Measurements from ENCODE around the gene PLSCR1. TPM values are rescaled to one million over a fixed set of nuclear protein-coding genes. Genes with fewer than 3 reads are reported as not detected.
"Not testable (repeated sequence)": the region's sequence is repeated elsewhere in the genome, so short reads cannot be mapped to it uniquely, and the experiment has no call there.

PLSCR1 gene
- total RNA-seq, 2 experiments from 2014 or later = 137 to 146 TPM

GRCh38 chr3:146523531-146523930 lies 20.9 kb downstream of the PLSCR1 start:
- CTCF ChIA-PET = no interaction called here
- no peak for DNase-seq
- Mint-ChIP-seq H3K9me3 (no peaks in the 10 kb centered on the region), H3K4me1 (peaks cover 3% of the 10 kb centered on the region), H3K4me3 (no peak overlapping the region), H3K27ac (no peak overlapping the region), H3K27me3 (no peaks in the 10 kb centered on the region), H3K36me3 (ENCODE audit: low read depth) (peaks cover 59% of the 10 kb centered on the region)
- POLR2A ChIA-PET = no interaction called here

GRCh38 chr3:146522174-146523158 lies 21.9 kb downstream of the PLSCR1 start:
- H3K36me3 Mint-ChIP-seq (ENCODE audit: low read depth) = peaks cover 60% of the 10 kb centered on the region
- DNase-seq, H3K27me3 Mint-ChIP-seq, H3K4me1 Mint-ChIP-seq, H3K9me3 Mint-ChIP-seq, H3K27ac Mint-ChIP-seq, CTCF ChIA-PET, POLR2A ChIA-PET, H3K4me3 Mint-ChIP-seq: not testable (repeated sequence)

GRCh38 chr3:146521394-146521793 lies 23.0 kb downstream of the PLSCR1 start:
- Mint-ChIP-seq H3K4me1 (peaks cover 5% of the 10 kb centered on the region), H3K27me3 (no peaks in the 10 kb centered on the region), H3K9me3 (no peaks in the 10 kb centered on the region), H3K4me3 (no peak overlapping the region), H3K36me3 (ENCODE audit: low read depth) (peaks cover 58% of the 10 kb centered on the region), H3K27ac (no peak overlapping the region)
- ChIA-PET POLR2A (no interaction called here), CTCF (no interaction called here)
- no peak for DNase-seq

- no peaks in the 10 kb centered on the region for H3K27me3 Mint-ChIP-seq
- ChIA-PET POLR2A (no interaction called here), CTCF (no interaction called here)
- no peaks in the 10 kb centered on the region for H3K9me3 Mint-ChIP-seq
- no peak overlapping the region for H3K27ac Mint-ChIP-seq
- peaks cover 5% of the 10 kb centered on the region for H3K4me1 Mint-ChIP-seq
- peaks cover 56% of the 10 kb centered on the region for H3K36me3 Mint-ChIP-seq (ENCODE audit: low read depth)
- DNase-seq = no peak
- no peak overlapping the region for H3K4me3 Mint-ChIP-seq
Measured at GRCh38 chr3:146519810-146520209, 24.6 kb downstream of the PLSCR1 start.

GRCh38 chr3:146517684-146518435 lies 26.5 kb downstream of the PLSCR1 start:
- Mint-ChIP-seq H3K4me3 (no peak overlapping the region), H3K27me3 (no peaks in the 10 kb centered on the region), H3K36me3 (ENCODE audit: low read depth) (peaks cover 66% of the 10 kb centered on the region), H3K27ac (no peak overlapping the region), H3K4me1 (peaks cover 23% of the 10 kb centered on the region), H3K9me3 (no peaks in the 10 kb centered on the region)
- CTCF ChIA-PET = interaction anchor here (0.7 to 2.4 kb wide), 4 partner anchors 9 to 23 kb away, joined by 3 to 10 read pairs (median 3); no protein-coding TSS in a partner anchor
- POLR2A ChIA-PET = no interaction called here
- no peak for DNase-seq

GRCh38 chr3:146513386-146514051 lies 30.9 kb downstream of the PLSCR1 start:
- peak overlapping the region; percentile 62 for H3K27ac Mint-ChIP-seq
- peaks cover 25% of the 10 kb centered on the region for H3K4me1 Mint-ChIP-seq
- no peaks in the 10 kb centered on the region for H3K9me3 Mint-ChIP-seq
- no peaks in the 10 kb centered on the region for H3K27me3 Mint-ChIP-seq
- CTCF ChIA-PET = interaction anchor here (1.4 kb wide), 1 partner anchor 23 kb away, joined by 3 read pairs; no protein-coding TSS in a partner anchor
- H3K4me3 Mint-ChIP-seq = no peak overlapping the region
- no peak for DNase-seq
- POLR2A ChIA-PET = interaction anchor here (0.8 kb wide), 1 partner anchor 44 kb away, joined by 3 read pairs; the partner anchor contains the start of gene PLSCR2
- peaks cover 66% of the 10 kb centered on the region for H3K36me3 Mint-ChIP-seq (ENCODE audit: low read depth)

- Mint-ChIP-seq H3K36me3 (ENCODE audit: low read depth) (peaks cover 65% of the 10 kb centered on the region), H3K27ac (no peak overlapping the region), H3K4me1 (peaks cover 33% of the 10 kb centered on the region), H3K4me3 (no peak overlapping the region), H3K9me3 (peaks cover 3% of the 10 kb centered on the region), H3K27me3 (no peaks in the 10 kb centered on the region)
- ChIA-PET POLR2A (no interaction called here), CTCF (interaction anchor here (1.0 kb wide), 1 partner anchor 14 kb away, joined by 3 read pairs; no protein-coding TSS in a partner anchor)
- DNase-seq = no peak
Measured at GRCh38 chr3:146511402-146512134, 32.8 kb downstream of the PLSCR1 start.

GRCh38 chr3:146507331-146508120 lies 36.9 kb downstream of the PLSCR1 start:
- POLR2A ChIA-PET = no interaction called here
- Mint-ChIP-seq H3K4me1 (peaks cover 23% of the 10 kb centered on the region), H3K27ac (no peak overlapping the region)

GRCh38 chr3:146505516-146505915 lies 38.9 kb downstream of the PLSCR1 start:
- H3K27ac Mint-ChIP-seq = no peak overlapping the region
- H3K36me3 Mint-ChIP-seq (ENCODE audit: low read depth) = peaks cover 27% of the 10 kb centered on the region
- CTCF ChIA-PET = no interaction called here
- H3K9me3 Mint-ChIP-seq = peaks cover 3% of the 10 kb centered on the region
- no peak overlapping the region for H3K4me3 Mint-ChIP-seq
- no peak for DNase-seq
- POLR2A ChIA-PET = no interaction called here
- H3K27me3 Mint-ChIP-seq = no peaks in the 10 kb centered on the region
- H3K4me1 Mint-ChIP-seq = peaks cover 23% of the 10 kb centered on the region

More at GRCh38 chr3:146507331-146508120, 36.9 kb downstream of the PLSCR1 start:
- Mint-ChIP-seq H3K4me3 (no peak overlapping the region), H3K27me3 (no peaks in the 10 kb centered on the region), H3K36me3 (ENCODE audit: low read depth) (peaks cover 44% of the 10 kb centered on the region), H3K9me3 (peaks cover 3% of the 10 kb centered on the region)
- DNase-seq = no peak
- CTCF ChIA-PET = interaction anchor here (1.0 kb wide), 1 partner anchor 39 kb away, joined by 3 read pairs; no protein-coding TSS in a partner anchor

GRCh38 chr3:146504498-146505197 lies 39.8 kb downstream of the PLSCR1 start:
- H3K27me3 Mint-ChIP-seq = no peaks in the 10 kb centered on the region
- H3K4me1 Mint-ChIP-seq = peaks cover 23% of the 10 kb centered on the region
- ChIA-PET CTCF (interaction anchor here (1.0 kb wide), 1 partner anchor 11 kb away, joined by 3 read pairs; no protein-coding TSS in a partner anchor), POLR2A (no interaction called here)
- peaks cover 18% of the 10 kb centered on the region for H3K36me3 Mint-ChIP-seq (ENCODE audit: low read depth)
- peaks cover 3% of the 10 kb centered on the region for H3K9me3 Mint-ChIP-seq
- H3K4me3 Mint-ChIP-seq = no peak overlapping the region
- no peak for DNase-seq
- H3K27ac Mint-ChIP-seq = no peak overlapping the region
